Vagina (tissue), 2 donors: ENCODE results near the gene HOXA6. TPM values are rescaled to one million over a fixed set of nuclear protein-coding genes. Genes with fewer than 3 reads are reported as not detected.
A peak's percentile ranks its signal among the peaks of the same experiment; 100 is the strongest.

Experiments
- DNase-seq, 2 donors: peaks; one replicate each; pipeline ENCODE4 v3.0.0-alpha.2; 2017; ENCODE audit errors: extremely low spot score in 2 of 2
- H3K27ac ChIP-seq: fragments of 200-600 bp; sonication (generic); one replicate; pipeline ENCODE4 v1.5.1; 2019
- H3K27me3 ChIP-seq: fragments of 200-600 bp; sonication (generic); one replicate; pipeline ENCODE4 v1.5.1; 2019
- H3K36me3 ChIP-seq, 2 donors: fragments of 200-600 bp; sonication (generic); one replicate each; pipeline ENCODE4 v1.5.1; 2017 to 2019
- H3K4me1 ChIP-seq: fragments of 200-600 bp; sonication (generic); one replicate; pipeline ENCODE4 v1.5.1; 2019
- H3K4me3 ChIP-seq, 2 donors: fragments of 200-600 bp; sonication (generic); 1 replicate in 1 of 2; 2 replicates in 1 of 2; pipeline ENCODE4 v1.5.1; 2016 to 2019
- H3K9me3 ChIP-seq: fragments of 200-600 bp; sonication (generic); one replicate; pipeline ENCODE4 v1.5.1; 2019
- POLR2A ChIP-seq, 2 donors: fragments of 450-650 bp; IDR thresholded peaks; one replicate each; pipeline ENCODE4 v1.6.1; 2017; ENCODE audit warnings: antibody characterized with exemption in 2 of 2, mild to moderate bottlenecking in 2 of 2, moderate library complexity in 2 of 2
- POLR2AphosphoS5 ChIP-seq, 2 donors: sonication (generic); formaldehyde crosslinking; IDR thresholded peaks; one replicate each; pipeline ENCODE4 v1.9.0; 2017; ENCODE audit warnings: antibody characterized with exemption in 2 of 2, mild to moderate bottlenecking in 2 of 2, low read depth in 1 of 2; ENCODE audit not compliant: insufficient read depth in 1 of 2
- intact Hi-C: fragments of 100-400 bp; cut with DNase I; formaldehyde crosslinking; loops from one replicate; pipeline ENCODE4 v1.15.1; 2023
- total RNA-seq: library from RNA; depleted of rRNA; stranded (reverse); fragments of >200 nt; gene quantifications from one replicate; pipeline ENCODE4 v1.2.3, GENCODE V29; 2016
- TF ChIP-seq, protein P1 (sequence below), 3 experiments: fragments of 450-650 bp in 2 of 3; fragments of 200-600 bp in 1 of 3; sonication (generic) in 1 of 3; IDR thresholded peaks; one replicate each; pipeline ENCODE4 v1.5.1; 2017 to 2019; ENCODE audit warnings: antibody characterized with exemption in 3 of 3, mild to moderate bottlenecking in 2 of 3, moderate library complexity in 2 of 3

Gene HOXA6
- total RNA-seq, 1 donor from 2014 or later = 1.7 TPM

DNA sequence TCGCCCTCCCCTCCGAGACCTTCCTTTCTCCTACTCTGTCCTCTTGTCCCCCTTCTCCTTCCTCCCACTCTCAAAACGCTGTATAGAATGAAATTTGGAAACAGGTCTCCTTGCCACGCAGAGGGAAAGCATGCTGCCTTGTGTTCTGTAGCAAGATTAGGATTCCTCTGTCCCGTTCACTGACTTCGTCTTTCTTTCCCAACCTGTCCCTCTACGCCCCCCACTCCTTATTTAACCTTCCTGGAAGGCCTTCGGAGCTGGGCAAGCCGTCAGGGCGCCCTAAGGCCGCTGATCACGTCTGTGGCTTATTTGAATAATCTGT is 16.4 kb upstream of the HOXA6 start:
- Histone ChIP-seq H3K27ac (peak overlapping the region; percentile 99), H3K36me3 (no peaks in the 10 kb centered on the region), H3K4me3 (peak overlapping the region; percentile 56 to 64), H3K4me1 (peaks cover 54% of the 10 kb centered on the region), H3K9me3 (no peaks in the 10 kb centered on the region), H3K27me3 (no peaks in the 10 kb centered on the region)
- TF ChIP-seq, protein P1, sequence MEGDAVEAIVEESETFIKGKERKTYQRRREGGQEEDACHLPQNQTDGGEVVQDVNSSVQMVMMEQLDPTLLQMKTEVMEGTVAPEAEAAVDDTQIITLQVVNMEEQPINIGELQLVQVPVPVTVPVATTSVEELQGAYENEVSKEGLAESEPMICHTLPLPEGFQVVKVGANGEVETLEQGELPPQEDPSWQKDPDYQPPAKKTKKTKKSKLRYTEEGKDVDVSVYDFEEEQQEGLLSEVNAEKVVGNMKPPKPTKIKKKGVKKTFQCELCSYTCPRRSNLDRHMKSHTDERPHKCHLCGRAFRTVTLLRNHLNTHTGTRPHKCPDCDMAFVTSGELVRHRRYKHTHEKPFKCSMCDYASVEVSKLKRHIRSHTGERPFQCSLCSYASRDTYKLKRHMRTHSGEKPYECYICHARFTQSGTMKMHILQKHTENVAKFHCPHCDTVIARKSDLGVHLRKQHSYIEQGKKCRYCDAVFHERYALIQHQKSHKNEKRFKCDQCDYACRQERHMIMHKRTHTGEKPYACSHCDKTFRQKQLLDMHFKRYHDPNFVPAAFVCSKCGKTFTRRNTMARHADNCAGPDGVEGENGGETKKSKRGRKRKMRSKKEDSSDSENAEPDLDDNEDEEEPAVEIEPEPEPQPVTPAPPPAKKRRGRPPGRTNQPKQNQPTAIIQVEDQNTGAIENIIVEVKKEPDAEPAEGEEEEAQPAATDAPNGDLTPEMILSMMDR (IDR thresholded peaks at IDR 0.05) = no peak
- no peak for TF ChIP-seq POLR2A (IDR thresholded peaks at IDR 0.05)
- no peak for TF ChIP-seq POLR2AphosphoS5 (IDR thresholded peaks at IDR 0.05; ENCODE audit: insufficient read depth in 1 of 2, low read depth in 1 of 2)
- intact Hi-C loops = loop anchor here (10.0 kb wide), 1 partner anchor 1309 kb away; no protein-coding TSS in a partner anchor
- no peak for DNase-seq

DNA sequence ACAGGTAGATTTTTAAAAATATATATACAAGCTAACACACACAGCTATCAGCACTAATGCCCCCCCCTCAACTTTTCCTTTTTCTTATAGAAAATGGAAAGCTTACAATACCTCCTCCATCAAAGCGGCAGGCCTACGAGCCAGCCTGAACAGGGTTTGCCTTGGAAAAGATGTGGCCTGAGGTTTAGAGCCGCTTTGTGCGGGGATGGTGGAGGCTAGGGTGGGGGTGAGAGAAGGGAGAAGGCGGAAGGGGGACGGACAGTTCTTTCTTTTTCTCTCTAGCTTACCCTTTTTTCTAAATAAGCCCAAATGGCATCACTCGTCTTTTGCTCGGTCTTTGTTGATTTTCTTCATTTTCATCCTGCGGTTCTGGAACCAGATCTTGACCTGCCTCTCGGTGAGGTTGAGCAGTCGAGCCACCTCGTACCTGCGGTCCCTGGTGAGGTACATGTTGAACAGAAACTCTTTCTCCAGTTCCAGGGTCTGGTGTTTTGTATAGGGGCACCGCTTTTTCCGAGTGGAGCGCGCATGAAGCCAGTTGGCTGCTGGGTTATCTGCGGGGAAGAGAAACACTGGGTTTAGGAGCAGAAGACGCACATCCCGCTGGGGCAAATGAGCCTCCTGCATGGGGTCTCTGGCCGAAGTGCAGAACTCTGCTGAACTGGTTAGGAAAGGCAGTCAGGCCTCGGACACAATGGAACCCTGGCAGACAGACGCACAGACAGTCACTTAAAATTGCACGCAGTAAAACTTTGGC is 15.9 kb upstream of the HOXA6 start:
- peak overlapping the region; percentile 99 for H3K27ac ChIP-seq
- no peak for DNase-seq
- H3K27me3 ChIP-seq = no peaks in the 10 kb centered on the region
- H3K4me3 ChIP-seq = peak overlapping the region; percentile 56 to 64
- peaks cover 51% of the 10 kb centered on the region for H3K4me1 ChIP-seq
- intact Hi-C loops = loop anchor here (10.0 kb wide), 1 partner anchor 1309 kb away; no protein-coding TSS in a partner anchor
- no peaks in the 10 kb centered on the region for H3K36me3 ChIP-seq
- no peaks in the 10 kb centered on the region for H3K9me3 ChIP-seq
- TF ChIP-seq, protein P1 (IDR thresholded peaks at IDR 0.05) = no peak
- TF ChIP-seq POLR2A (IDR thresholded peaks at IDR 0.05) (no peak), POLR2AphosphoS5 (IDR thresholded peaks at IDR 0.05; ENCODE audit: insufficient read depth in 1 of 2, low read depth in 1 of 2) (no peak)

DNA sequence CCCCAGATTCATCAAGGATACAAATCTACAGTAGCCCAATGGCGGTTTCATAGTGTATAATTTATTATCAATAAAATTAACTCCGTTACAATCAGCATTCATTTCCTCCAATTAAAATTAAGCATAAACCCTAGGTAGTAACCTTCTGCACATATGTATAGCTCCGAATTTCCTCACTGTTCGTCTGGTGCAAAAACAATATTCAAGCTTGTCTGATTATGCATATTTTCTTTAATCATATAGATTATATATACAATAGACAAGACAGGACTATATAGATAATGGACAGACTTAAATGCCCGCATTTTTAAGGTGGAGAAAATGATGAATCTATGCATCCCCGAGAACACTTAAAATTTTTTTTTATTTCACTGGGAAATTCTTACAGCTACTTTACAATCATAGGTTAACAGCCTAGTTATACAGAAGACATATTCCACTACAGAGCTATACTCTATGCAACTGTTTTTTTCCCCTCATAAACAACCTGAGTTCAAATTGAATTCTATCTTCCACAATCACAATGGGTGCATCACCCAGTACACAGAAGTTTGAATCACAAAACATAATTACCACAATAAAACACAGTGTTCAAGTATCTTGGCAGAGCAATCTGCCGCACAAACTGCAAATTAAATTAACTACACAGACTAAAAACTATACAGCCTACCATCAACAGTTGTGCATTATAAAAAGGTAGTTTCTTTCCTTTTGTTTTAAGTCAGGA is 15.2 kb upstream of the HOXA6 start:
- Histone ChIP-seq H3K4me3 (peak overlapping the region in 1 of 2 donors; percentile 64), H3K27me3 (no peaks in the 10 kb centered on the region), H3K4me1 (peaks cover 43% of the 10 kb centered on the region), H3K27ac (peak overlapping the region; percentile 17), H3K9me3 (no peaks in the 10 kb centered on the region), H3K36me3 (no peaks in the 10 kb centered on the region)
- intact Hi-C loops = loop anchor here (10.0 kb wide), 1 partner anchor 1308 kb away; no protein-coding TSS in a partner anchor
- DNase-seq = no peak
- no peak for TF ChIP-seq POLR2AphosphoS5 (IDR thresholded peaks at IDR 0.05; ENCODE audit: insufficient read depth in 1 of 2, low read depth in 1 of 2)
- TF ChIP-seq POLR2A (IDR thresholded peaks at IDR 0.05) = no peak

DNA sequence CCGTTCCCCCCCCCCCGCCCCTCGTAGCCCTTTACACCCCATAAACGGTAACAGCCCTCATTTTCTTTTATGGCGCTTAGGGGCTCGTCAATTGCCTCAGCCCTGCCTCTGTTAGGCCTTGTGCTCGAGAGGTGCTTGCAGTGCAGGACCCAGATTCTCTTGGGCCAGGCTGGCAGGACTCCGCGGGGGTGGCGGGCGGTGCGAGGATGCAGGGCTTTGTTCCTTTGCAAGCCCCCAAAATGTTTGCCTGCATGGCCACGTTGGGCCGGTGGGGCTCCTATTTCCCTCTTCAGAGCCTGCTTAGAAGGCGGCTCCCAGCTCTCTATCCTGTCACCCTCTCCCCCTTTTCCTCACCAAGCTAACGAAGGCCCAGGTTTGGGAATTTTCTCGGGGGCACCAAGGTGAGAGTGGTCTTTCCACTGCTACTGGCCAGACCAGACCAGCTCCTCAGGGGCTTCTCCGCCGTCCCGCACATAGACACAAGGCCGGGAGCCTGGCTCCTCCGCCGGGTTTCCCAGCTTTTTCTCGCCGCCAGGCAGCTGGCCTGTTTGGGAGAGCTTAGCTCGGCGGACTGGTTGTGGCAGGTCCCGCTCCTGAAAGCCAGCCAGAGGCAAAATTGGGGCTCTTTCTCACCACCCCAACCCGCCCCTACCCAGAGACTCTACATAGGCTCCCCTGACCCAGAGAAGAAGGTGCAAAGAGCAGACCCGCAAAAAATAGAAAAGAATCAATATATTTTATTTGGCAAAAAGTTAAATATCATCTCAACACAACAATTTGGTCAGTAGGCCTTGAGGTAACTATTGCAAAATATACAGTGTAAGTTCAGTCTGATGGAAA is 14.4 kb upstream of the HOXA6 start:
- H3K4me1 ChIP-seq = peaks cover 41% of the 10 kb centered on the region
- H3K27ac ChIP-seq = peak overlapping the region; percentile 17
- H3K27me3 ChIP-seq = no peaks in the 10 kb centered on the region
- H3K36me3 ChIP-seq = no peaks in the 10 kb centered on the region
- TF ChIP-seq POLR2AphosphoS5 (IDR thresholded peaks at IDR 0.05; ENCODE audit: insufficient read depth in 1 of 2, low read depth in 1 of 2) (no peak), POLR2A (IDR thresholded peaks at IDR 0.05) (no peak)
- TF ChIP-seq, protein P1 (IDR thresholded peaks at IDR 0.05) = no peak
- DNase-seq = no peak
- peak overlapping the region; percentile 55 to 64 for H3K4me3 ChIP-seq
- no peaks in the 10 kb centered on the region for H3K9me3 ChIP-seq
- intact Hi-C loops = loop anchor here (10.0 kb wide), 1 partner anchor 1307 kb away; no protein-coding TSS in a partner anchor

DNA sequence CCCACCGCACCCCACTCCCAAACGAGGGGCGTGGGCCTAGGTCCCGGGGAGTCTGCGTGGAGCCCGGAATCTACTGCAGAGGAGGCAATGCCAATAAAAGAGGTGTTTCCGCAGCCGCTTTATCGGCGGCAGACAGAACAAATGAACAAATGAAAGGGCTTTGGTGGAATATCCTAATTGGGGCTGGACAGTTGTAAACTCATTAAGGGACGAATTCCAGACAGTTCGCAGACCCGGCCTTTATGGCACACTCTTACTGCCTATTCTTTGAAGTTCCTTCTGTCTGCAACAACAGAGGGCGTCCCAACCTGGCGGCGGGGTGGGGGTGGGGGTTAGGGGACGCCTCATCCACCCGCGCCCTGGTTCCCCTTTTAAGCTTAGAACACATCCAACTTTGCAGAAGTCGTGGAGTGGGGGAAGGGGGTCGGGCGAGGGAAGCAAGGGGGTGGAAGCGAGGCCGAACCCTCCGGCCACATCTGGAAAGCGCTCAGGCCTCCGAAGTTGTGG is 13.7 kb upstream of the HOXA6 start:
- Histone ChIP-seq H3K4me1 (peaks cover 38% of the 10 kb centered on the region), H3K27me3 (no peaks in the 10 kb centered on the region), H3K4me3 (peak overlapping the region; percentile 55 to 64), H3K36me3 (no peaks in the 10 kb centered on the region), H3K9me3 (no peaks in the 10 kb centered on the region), H3K27ac (peak overlapping the region; percentile 75)
- no peak for DNase-seq
- TF ChIP-seq, protein P1 (IDR thresholded peaks at IDR 0.05) = peak in 1 of 3 experiments; percentile 0
- TF ChIP-seq POLR2A (IDR thresholded peaks at IDR 0.05) (no peak), POLR2AphosphoS5 (IDR thresholded peaks at IDR 0.05; ENCODE audit: insufficient read depth in 1 of 2, low read depth in 1 of 2) (no peak)
- intact Hi-C loops = loop anchor here (10.0 kb wide), 1 partner anchor 1306 kb away; no protein-coding TSS in a partner anchor
